GM12873 (cell line): Measurements from ENCODE around the gene ITGB1BP1.

Source experiments
- CTCF ChIP-seq: IDR thresholded peaks from 2 replicates; pipeline ENCODE4 v1.5.1; 2012; ENCODE audit warnings: low read depth, mild to moderate bottlenecking, moderate library complexity, low read length, control low read depth; ENCODE audit not compliant: insufficient read depth; ENCODE audit errors: missing control alignments

ITGB1BP1 gene

GRCh38 chr2:9406529-9407362 lies 16.6 kb downstream of the ITGB1BP1 start:
- no peak for TF ChIP-seq CTCF

GRCh38 chr2:9405636-9406035 lies 17.7 kb downstream of the ITGB1BP1 start:
- TF ChIP-seq CTCF = no peak

- TF ChIP-seq CTCF = no peak
Measured at GRCh38 chr2:9404451-9404850, 18.9 kb downstream of the ITGB1BP1 start.

GRCh38 chr2:9403924-9404323 lies 19.4 kb downstream of the ITGB1BP1 start:
- no peak for TF ChIP-seq CTCF

GRCh38 chr2:9401646-9402371 lies 21.5 kb downstream of the ITGB1BP1 start:
- TF ChIP-seq CTCF = no peak

GRCh38 chr2:9401059-9401547 lies 22.2 kb downstream of the ITGB1BP1 start:
- TF ChIP-seq CTCF = no peak
